NK-92 (cell line): ENCODE data around the gene STK32B.

Experiments
- DNase-seq: peaks from one replicate; lab custom pipeline; 2025; ENCODE audit not compliant: unreplicated experiment; lab: John Stamatoyannopoulos, UW

Gene STK32B

GRCh38 chr4:5029447-5029846 lies 21.8 kb upstream of the STK32B start:
- DNase-seq, result no peak

- DNase-seq, result no peak
Observed at GRCh38 chr4:5030221-5030620, 21.1 kb upstream of the STK32B start.

GRCh38 chr4:5030927-5031326 lies 20.4 kb upstream of the STK32B start:
- no peak for DNase-seq

GRCh38 chr4:5032813-5033212 lies 18.5 kb upstream of the STK32B start:
- no peak for DNase-seq

GRCh38 chr4:5033281-5033841 lies 17.9 kb upstream of the STK32B start:
- DNase-seq, result no peak

GRCh38 chr4:5034206-5034605 lies 17.1 kb upstream of the STK32B start:
- DNase-seq, result no peak

GRCh38 chr4:5036239-5036638 lies 15.0 kb upstream of the STK32B start:
- no peak for DNase-seq

GRCh38 chr4:5037553-5038551 lies 13.4 kb upstream of the STK32B start:
- no peak for DNase-seq

- no peak for DNase-seq
Observed at GRCh38 chr4:5039800-5040199, 11.5 kb upstream of the STK32B start.

GRCh38 chr4:5040856-5041620 lies 10.2 kb upstream of the STK32B start:
- DNase-seq, result no peak

GRCh38 chr4:5041699-5042098 lies 9.6 kb upstream of the STK32B start:
- DNase-seq, result no peak

GRCh38 chr4:5043579-5043978 lies 7.7 kb upstream of the STK32B start:
- DNase-seq, result no peak

- no peak for DNase-seq
Observed at GRCh38 chr4:5044341-5044740, 6.9 kb upstream of the STK32B start.

- DNase-seq, result no peak
Observed at GRCh38 chr4:5045097-5045496, 6.2 kb upstream of the STK32B start.

- no peak for DNase-seq
Observed at GRCh38 chr4:5048721-5049120, 2.6 kb upstream of the STK32B start.

GRCh38 chr4:5050520-5051277 lies 581 bp upstream of the STK32B start:
- DNase-seq, result no peak

- no peak for DNase-seq
Observed at GRCh38 chr4:5052204-5052702, 973 bp downstream of the STK32B start.

- no peak for DNase-seq
Observed at GRCh38 chr4:5052726-5053425, 1.6 kb downstream of the STK32B start.

GRCh38 chr4:5054532-5054931 lies 3.3 kb downstream of the STK32B start:
- no peak for DNase-seq

- DNase-seq, result no peak
Observed at GRCh38 chr4:5055411-5055810, 4.1 kb downstream of the STK32B start.
